ENCODE results near the gene FATE1. TPM values are rescaled to one million over a fixed set of nuclear protein-coding genes. Genes with fewer than 3 reads are reported as not detected.

The FATE1 gene
- total RNA-seq, 1 donor from 2014 or later: not detected

- peaks cover 2% of the 10 kb centered on the region for H3K27me3 Mint-ChIP-seq (ENCODE audit: unreplicated experiment)
- no peaks in the 10 kb centered on the region for H3K36me3 Mint-ChIP-seq (ENCODE audit: low read depth, unreplicated experiment)
Observed at GRCh38 chrX:151729056-151729725, 13.4 kb downstream of the FATE1 start.

GRCh38 chrX:151734446-151734845 is 18.6 kb downstream of the FATE1 start, which contains the start of gene CNGA2:
CNGA2 (plus strand) TSS chrX:151734746; CDS start chrX:151738484, 3,738 bp downstream.
- no peak for DNase-seq (ENCODE audit: low spot score)
- Mint-ChIP-seq H3K36me3 (ENCODE audit: low read depth, unreplicated experiment) (no peaks in the 10 kb centered on the region), H3K9me3 (ENCODE audit: unreplicated experiment) (no peaks in the 10 kb centered on the region), H3K4me1 (ENCODE audit: unreplicated experiment) (no peaks in the 10 kb centered on the region), H3K27ac (ENCODE audit: unreplicated experiment) (no peak within 1 kb of the TSS), H3K27me3 (ENCODE audit: unreplicated experiment) (no peaks in the 10 kb centered on the region), H3K4me3 (ENCODE audit: unreplicated experiment) (no peak within 1 kb of the TSS)
- TF ChIP-seq CTCF (IDR thresholded peaks at IDR 0.05; ENCODE audit: unreplicated experiment): no peak

More at GRCh38 chrX:151729056-151729725, 13.4 kb downstream of the FATE1 start:
- no peaks in the 10 kb centered on the region for H3K9me3 Mint-ChIP-seq (ENCODE audit: unreplicated experiment)
- no peak overlapping the region for H3K27ac Mint-ChIP-seq (ENCODE audit: unreplicated experiment)
- H3K4me3 Mint-ChIP-seq (ENCODE audit: unreplicated experiment): no peak overlapping the region
- peaks cover 4% of the 10 kb centered on the region for H3K4me1 Mint-ChIP-seq (ENCODE audit: unreplicated experiment)
- TF ChIP-seq CTCF (IDR thresholded peaks at IDR 0.05; ENCODE audit: unreplicated experiment): no peak
- no peak for DNase-seq (ENCODE audit: low spot score)

- no peaks in the 10 kb centered on the region for H3K9me3 Mint-ChIP-seq (ENCODE audit: unreplicated experiment)
- no peak for DNase-seq (ENCODE audit: low spot score)
- H3K27ac Mint-ChIP-seq (ENCODE audit: unreplicated experiment): no peak overlapping the region
- no peaks in the 10 kb centered on the region for H3K36me3 Mint-ChIP-seq (ENCODE audit: low read depth, unreplicated experiment)
- H3K27me3 Mint-ChIP-seq (ENCODE audit: unreplicated experiment): no peaks in the 10 kb centered on the region
- no peak overlapping the region for H3K4me3 Mint-ChIP-seq (ENCODE audit: unreplicated experiment)
- H3K4me1 Mint-ChIP-seq (ENCODE audit: unreplicated experiment): no peaks in the 10 kb centered on the region
- no peak for TF ChIP-seq CTCF (IDR thresholded peaks at IDR 0.05; ENCODE audit: unreplicated experiment)
Observed at GRCh38 chrX:151735219-151735618, 19.4 kb downstream of the FATE1 start.

DNA sequence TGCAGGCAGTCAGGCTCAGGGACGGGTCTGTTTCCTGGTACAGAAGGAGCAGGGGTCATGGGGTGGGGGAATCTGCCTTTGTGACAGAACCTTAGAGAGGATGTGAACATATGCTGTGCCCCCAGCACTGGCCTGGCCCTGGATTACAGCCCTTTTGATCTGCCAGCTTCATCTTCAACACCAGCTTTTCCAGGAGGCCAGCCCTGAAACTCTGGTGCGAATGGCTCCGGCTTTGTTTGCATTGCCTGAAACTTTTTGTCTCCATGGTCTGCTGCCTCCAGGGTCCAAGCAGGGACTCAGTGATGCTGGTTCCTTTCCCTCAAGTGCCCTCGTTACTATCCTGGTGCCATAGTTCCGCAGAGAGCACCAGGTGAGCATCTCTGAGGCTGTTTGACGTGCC is 20.9 kb downstream of the FATE1 start:
- no peak for DNase-seq (ENCODE audit: low spot score)
- Mint-ChIP-seq H3K27ac (ENCODE audit: unreplicated experiment) (no peak overlapping the region), H3K4me1 (ENCODE audit: unreplicated experiment) (no peaks in the 10 kb centered on the region), H3K9me3 (ENCODE audit: unreplicated experiment) (no peaks in the 10 kb centered on the region), H3K27me3 (ENCODE audit: unreplicated experiment) (no peaks in the 10 kb centered on the region), H3K36me3 (ENCODE audit: low read depth, unreplicated experiment) (no peaks in the 10 kb centered on the region), H3K4me3 (ENCODE audit: unreplicated experiment) (no peak overlapping the region)
- TF ChIP-seq CTCF (IDR thresholded peaks at IDR 0.05; ENCODE audit: unreplicated experiment): no peak

GRCh38 chrX:151737494-151737893 is 21.7 kb downstream of the FATE1 start:
- Mint-ChIP-seq H3K27me3 (ENCODE audit: unreplicated experiment) (no peaks in the 10 kb centered on the region), H3K27ac (ENCODE audit: unreplicated experiment) (no peak overlapping the region), H3K4me3 (ENCODE audit: unreplicated experiment) (no peak overlapping the region), H3K36me3 (ENCODE audit: low read depth, unreplicated experiment) (no peaks in the 10 kb centered on the region), H3K4me1 (ENCODE audit: unreplicated experiment) (no peaks in the 10 kb centered on the region), H3K9me3 (ENCODE audit: unreplicated experiment) (no peaks in the 10 kb centered on the region)
- DNase-seq (ENCODE audit: low spot score): no peak
- no peak for TF ChIP-seq CTCF (IDR thresholded peaks at IDR 0.05; ENCODE audit: unreplicated experiment)

Data from endothelial cell (in vitro differentiated cells).